Measurements from ENCODE around the gene KCNH1. TPM values are rescaled to one million over a fixed set of nuclear protein-coding genes. Genes with fewer than 3 reads are reported as not detected.

The KCNH1 gene
- total RNA-seq, 2 donors from 2014 or later, result 0.21 TPM; not detected in 1

- H3K9me3 ChIP-seq, result no peaks in the 10 kb centered on the region
- no peak for TF ChIP-seq CTCF (IDR thresholded peaks at IDR 0.05)
- ATAC-seq (ENCODE audit: insufficient number of reproducible peaks, low FRiP score, low read depth), result no peak
- H3K27me3 ChIP-seq (replicated peaks; ENCODE audit: insufficient read depth), result no peaks in the 10 kb centered on the region
- no peak overlapping the region for H3K4me3 ChIP-seq
- H3K27ac ChIP-seq, result no peak overlapping the region
- no peaks in the 10 kb centered on the region for H3K36me3 ChIP-seq
- DNase-seq (ENCODE audit: low spot score), result no peak
- H3K4me1 ChIP-seq (ENCODE audit: control insufficient read depth in 1 of 2, low read depth in 2 of 2), result no peaks in the 10 kb centered on the region
Observed at GRCh38 chr1:211101481-211101880, 32.5 kb downstream of the KCNH1 start.

- no peak for DNase-seq (ENCODE audit: low spot score)
- H3K4me3 ChIP-seq, result no peak overlapping the region
- H3K27ac ChIP-seq, result no peak overlapping the region
- no peak for ATAC-seq (ENCODE audit: insufficient number of reproducible peaks, low FRiP score, low read depth)
- TF ChIP-seq CTCF (IDR thresholded peaks at IDR 0.05), result no peak
- no peaks in the 10 kb centered on the region for H3K4me1 ChIP-seq (ENCODE audit: control insufficient read depth in 1 of 2, low read depth in 2 of 2)
- no peaks in the 10 kb centered on the region for H3K36me3 ChIP-seq
- no peaks in the 10 kb centered on the region for H3K9me3 ChIP-seq
- no peaks in the 10 kb centered on the region for H3K27me3 ChIP-seq (replicated peaks; ENCODE audit: insufficient read depth)
Observed at GRCh38 chr1:211099393-211099792, 34.6 kb downstream of the KCNH1 start.

GRCh38 chr1:211095381-211095780 lies 38.6 kb downstream of the KCNH1 start:
- H3K27me3 ChIP-seq (replicated peaks; ENCODE audit: insufficient read depth), result no peaks in the 10 kb centered on the region
- H3K4me1 ChIP-seq (ENCODE audit: control insufficient read depth in 1 of 2, low read depth in 2 of 2), result no peaks in the 10 kb centered on the region
- no peak overlapping the region for H3K4me3 ChIP-seq
- no peak for TF ChIP-seq CTCF (IDR thresholded peaks at IDR 0.05)
- H3K27ac ChIP-seq, result no peak overlapping the region
- DNase-seq (ENCODE audit: low spot score) (no peak), ATAC-seq (ENCODE audit: insufficient number of reproducible peaks, low FRiP score, low read depth) (no peak)
- H3K9me3 ChIP-seq, result no peaks in the 10 kb centered on the region
- no peaks in the 10 kb centered on the region for H3K36me3 ChIP-seq

- Histone ChIP-seq H3K27me3 (replicated peaks; ENCODE audit: insufficient read depth) (no peaks in the 10 kb centered on the region), H3K9me3 (no peaks in the 10 kb centered on the region), H3K27ac (no peak overlapping the region), H3K36me3 (no peaks in the 10 kb centered on the region), H3K4me3 (no peak overlapping the region), H3K4me1 (ENCODE audit: control insufficient read depth in 1 of 2, low read depth in 2 of 2) (no peaks in the 10 kb centered on the region)
- DNase-seq (ENCODE audit: low spot score), result no peak
- ATAC-seq (ENCODE audit: insufficient number of reproducible peaks, low FRiP score, low read depth), result no peak
- TF ChIP-seq CTCF (IDR thresholded peaks at IDR 0.05), result no peak
Observed at GRCh38 chr1:211092955-211093354, 41.0 kb downstream of the KCNH1 start.

GRCh38 chr1:211091867-211092266 lies 42.1 kb downstream of the KCNH1 start:
- H3K27me3 ChIP-seq (replicated peaks; ENCODE audit: insufficient read depth), result no peaks in the 10 kb centered on the region
- no peak overlapping the region for H3K27ac ChIP-seq
- TF ChIP-seq CTCF (IDR thresholded peaks at IDR 0.05), result no peak
- DNase-seq (ENCODE audit: low spot score) (no peak), ATAC-seq (ENCODE audit: insufficient number of reproducible peaks, low FRiP score, low read depth) (no peak)
- H3K4me3 ChIP-seq, result no peak overlapping the region
- no peaks in the 10 kb centered on the region for H3K9me3 ChIP-seq
- H3K36me3 ChIP-seq, result no peaks in the 10 kb centered on the region
- H3K4me1 ChIP-seq (ENCODE audit: control insufficient read depth in 1 of 2, low read depth in 2 of 2), result no peaks in the 10 kb centered on the region

Data from thoracic aorta (tissue), 2 donors.